ENCODE results near the gene SAMHD1.

DNA sequence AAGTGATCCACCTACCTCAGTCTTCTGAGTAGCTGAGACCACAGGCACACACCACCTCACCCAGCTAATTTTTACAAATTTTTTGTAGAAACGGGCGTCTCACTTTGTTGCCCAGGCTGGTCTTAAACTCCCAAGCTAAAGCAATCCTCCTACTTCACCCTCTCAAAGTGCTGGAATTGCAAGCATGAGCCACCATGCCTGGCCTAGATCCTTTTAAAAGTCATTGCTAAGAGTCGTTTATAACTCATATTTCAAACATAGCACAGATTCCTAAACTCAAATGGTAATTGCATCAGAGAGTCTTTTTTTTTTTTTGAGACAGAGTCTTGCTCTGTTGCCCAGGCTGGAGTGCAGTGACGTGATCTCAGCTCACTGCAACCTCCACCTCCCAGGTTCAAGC, 7.7 kb upstream of the SAMHD1 start:
- TF ChIP-seq, protein P1, sequence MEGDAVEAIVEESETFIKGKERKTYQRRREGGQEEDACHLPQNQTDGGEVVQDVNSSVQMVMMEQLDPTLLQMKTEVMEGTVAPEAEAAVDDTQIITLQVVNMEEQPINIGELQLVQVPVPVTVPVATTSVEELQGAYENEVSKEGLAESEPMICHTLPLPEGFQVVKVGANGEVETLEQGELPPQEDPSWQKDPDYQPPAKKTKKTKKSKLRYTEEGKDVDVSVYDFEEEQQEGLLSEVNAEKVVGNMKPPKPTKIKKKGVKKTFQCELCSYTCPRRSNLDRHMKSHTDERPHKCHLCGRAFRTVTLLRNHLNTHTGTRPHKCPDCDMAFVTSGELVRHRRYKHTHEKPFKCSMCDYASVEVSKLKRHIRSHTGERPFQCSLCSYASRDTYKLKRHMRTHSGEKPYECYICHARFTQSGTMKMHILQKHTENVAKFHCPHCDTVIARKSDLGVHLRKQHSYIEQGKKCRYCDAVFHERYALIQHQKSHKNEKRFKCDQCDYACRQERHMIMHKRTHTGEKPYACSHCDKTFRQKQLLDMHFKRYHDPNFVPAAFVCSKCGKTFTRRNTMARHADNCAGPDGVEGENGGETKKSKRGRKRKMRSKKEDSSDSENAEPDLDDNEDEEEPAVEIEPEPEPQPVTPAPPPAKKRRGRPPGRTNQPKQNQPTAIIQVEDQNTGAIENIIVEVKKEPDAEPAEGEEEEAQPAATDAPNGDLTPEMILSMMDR (IDR thresholded peaks at IDR 0.05): no peak
- no peak for TF ChIP-seq POLR2A (IDR thresholded peaks at IDR 0.05)
